Measurements from ENCODE around the gene TEX48.

Gene TEX48

DNA sequence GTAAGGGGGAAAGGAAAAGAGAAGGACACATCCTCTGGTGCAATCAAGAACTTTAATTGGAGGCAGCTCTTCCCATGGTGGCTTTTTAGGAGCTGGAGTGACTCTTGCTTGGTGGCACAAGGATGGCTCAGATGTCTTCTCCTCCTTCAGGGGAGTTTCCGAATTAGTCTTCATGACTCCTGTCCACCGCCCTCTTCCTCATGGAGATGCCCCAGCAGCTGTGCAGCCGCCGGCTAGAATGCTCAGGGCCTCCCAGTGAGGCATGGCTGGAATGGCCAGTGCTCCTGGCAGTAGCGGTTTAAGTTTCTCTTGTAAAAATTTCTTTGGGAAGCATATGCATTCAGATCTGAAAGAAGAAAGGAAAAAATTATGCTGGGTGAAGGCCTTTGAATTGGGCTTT is 15.6 kb downstream of the TEX48 start:
- no peak for DNase-seq

DNA sequence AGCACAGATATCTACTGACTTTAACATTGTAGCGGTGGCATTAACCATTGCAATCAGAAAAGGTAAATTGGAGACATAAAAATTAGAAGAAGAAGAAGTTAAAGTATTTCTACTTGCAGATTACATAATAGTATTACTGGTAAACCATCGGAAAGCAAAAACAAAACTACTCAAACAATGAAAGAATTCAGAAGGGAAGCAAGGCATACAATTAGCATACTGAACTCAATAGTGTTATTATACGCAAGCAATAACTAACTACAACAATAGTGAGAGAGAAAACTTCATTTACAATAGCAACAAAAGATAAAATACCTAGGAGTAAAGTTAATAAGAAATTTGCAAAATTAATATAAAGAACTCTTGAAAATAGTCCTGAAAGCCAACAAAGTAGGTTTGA is 17.8 kb downstream of the TEX48 start:
- no peak for DNase-seq

DNA sequence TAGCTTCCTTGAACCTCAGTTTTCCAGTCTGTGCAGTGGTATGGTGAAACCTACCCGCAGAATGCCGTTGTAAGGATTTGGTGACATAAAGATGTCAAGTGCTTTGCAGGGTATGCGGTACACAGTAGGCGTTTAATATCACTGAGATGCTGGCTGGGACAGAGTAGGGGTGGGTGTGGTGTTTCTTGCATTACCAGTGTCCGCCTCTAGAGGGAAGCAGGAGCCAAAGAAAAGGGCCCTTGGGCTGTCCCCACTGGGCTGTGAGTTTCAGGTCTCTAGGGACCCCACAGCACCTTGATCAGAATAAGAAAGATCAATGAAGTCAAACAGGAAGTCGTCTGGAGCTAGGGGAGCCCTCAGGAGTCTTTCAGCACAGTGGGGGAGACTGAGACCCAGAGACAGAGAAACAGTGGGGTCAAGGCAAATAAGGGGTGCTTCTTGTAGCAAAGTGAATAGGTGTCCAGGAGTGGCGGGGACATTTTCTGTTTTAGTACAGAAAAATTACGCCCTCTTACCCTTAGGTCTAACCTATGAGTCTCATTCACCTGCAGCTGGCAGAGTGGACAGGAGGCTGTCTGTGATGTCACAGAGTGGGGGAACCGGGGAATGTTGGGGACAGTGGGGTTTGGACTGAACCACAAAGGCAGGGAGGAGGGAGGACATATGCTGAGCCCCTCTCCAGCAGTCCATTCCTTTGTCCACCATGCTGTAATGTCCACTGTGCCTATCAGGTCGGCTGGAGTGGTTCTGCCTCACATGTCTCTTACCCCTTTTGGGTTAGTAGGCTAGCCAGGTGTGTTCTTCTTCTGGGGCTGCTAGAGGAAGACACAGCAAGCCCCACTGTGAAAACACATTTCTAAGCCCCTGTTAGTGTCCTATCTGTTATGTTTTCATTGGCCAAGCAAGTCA is 19.7 kb downstream of the TEX48 start:
- no peak for DNase-seq

DNA sequence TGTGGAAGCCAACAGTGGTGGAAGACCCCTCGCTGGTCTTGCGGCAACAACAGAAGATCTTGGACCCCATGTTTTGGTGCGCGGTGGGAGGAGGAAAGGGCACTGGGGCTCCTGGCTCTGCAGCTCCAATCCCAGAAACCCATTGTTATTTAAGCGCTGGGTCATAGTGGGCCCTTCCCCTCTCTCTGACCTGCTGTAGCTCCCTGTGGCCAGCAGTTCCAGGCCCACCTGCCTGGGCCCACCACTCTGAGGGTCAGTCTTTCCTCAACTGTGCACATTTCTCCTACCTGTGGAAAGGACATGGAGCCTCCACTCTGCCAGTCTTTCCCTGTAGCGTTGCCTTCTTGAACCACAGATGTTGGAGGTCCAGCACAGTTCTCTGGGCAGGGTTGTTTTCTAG is 24.3 kb downstream of the TEX48 start, which contains the start of gene TEX53:
TSS of gene TEX53 (minus strand) at position 101 of the 400 bp plus-strand sequence. CDS start at position 70, 31 bp downstream.
- DNase-seq: no peak

DNA sequence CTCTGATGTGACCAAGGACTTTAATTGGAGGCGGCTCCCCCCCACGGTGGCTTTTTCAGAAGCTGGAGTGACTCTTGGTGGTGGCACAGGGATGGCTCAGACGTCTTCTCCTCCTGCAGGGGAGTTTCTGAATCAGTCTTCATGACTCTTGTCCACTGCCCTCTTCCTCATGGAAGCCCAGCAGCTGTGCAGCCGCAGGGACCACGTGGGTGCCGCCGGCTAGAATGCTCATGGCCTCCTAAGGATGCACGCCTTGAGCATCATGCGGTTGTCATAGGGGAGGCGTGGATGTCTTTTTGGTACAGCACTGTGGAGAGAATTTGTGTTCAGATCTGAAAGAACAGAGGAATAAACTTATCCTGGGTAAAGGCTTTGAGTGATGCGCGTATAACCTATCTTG is 25.7 kb downstream of the TEX48 start:
- DNase-seq: no peak

DNA sequence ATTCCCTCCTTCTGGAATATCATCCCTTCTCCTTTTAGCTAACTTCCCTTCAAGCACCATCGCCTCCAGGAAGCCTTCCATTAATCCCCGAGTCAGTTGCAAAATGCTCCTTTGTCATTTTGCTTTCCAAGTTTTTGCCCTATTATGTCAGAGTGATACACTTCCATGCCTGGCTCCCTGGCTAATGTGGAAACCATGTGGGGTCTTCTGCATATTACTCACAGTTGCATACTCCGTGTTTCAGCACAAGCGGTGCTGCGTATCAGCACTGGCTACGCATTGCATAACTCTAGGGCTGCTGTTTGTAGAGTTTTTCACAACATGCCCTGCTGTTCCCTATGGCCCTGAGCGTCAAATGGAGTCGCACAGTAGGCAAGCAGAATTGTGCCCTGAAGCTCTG is 26.3 kb downstream of the TEX48 start:
- no peak for DNase-seq

DNA sequence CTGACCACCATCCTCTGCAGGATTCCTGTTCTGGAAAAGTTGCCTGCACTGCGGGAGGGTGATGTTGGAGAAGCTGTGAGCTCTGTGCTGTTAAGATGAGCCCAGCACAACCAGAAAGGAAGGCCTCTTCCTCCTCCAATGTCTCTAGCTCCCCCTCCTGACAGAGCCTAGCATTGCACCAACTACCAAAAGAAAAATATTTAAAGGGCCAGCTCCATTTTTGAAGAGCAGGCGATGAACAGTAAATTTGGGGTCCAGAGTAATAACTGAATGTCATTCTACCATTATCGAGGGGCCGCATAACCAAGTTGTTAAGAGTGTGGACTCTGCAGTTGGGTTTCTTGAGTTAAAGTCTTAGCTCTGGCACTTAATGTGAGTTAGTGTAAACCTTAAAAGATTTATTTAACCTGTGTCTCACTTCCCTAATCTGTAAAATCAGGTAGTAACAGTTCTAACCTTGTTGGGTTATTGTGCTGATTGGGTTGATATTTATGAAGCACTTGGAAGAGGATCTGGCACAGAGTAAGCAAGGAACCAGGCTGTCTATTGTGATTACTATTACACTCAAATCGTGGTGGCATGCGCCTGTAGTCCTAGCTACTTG is 28.3 kb downstream of the TEX48 start:
- DNase-seq: peak; percentile 17

DNA sequence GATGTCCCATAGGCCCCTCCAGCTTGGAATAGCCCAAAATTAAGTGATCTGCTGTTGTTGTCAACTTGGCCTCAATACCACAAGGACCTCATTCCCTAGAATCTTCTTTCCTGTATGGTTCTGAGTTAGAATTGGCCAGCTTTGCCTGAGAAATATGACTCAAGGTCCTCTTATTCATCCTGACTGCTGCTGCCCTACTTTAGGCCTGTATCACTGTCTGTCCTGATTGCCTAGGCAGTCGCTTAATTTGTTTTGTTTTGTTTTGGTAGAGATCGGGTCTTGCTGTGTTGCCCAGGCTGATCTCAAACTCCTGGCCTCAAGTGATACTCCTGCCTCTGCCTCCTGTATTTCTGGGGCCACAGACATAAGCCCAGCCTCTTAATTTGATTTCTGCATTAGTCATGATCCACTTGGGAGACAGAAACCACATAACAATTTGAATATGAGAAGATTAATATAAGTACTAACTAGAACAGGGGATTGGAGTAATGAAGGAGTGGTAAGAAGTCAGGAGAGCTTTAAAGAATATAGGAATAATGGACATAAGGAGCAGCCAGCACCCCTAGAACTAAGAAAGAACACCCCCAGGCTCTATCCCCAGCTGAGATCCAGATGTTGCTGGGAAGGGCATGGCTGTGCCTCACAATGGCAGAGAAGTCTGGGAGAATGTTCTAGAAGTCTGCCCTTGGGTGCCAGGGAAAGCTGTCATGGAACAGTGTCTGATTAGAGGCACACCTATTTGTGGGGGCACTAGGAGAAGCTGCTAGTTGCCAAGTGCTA is 29.0 kb downstream of the TEX48 start:
- DNase-seq: peak; percentile 7

DNA sequence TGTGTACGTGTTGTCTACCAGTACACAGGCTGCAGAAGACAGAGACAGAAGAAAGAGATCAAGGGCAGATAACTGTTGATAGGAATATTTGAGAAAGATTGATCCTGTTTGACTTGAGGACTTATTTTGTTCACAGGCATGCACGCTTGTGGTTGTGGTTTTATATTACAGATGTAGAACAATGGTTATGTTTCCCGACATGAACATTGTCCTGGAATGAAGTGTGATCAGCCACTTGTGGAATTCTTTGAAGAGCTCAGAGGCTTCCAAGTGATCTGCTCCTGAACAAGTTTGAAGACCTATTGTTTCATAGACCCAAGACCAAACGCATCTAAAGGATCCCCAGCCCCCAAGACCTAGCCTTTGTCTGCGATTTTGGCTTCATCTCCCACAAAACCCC is 38.1 kb downstream of the TEX48 start:
- no peak for DNase-seq

DNA sequence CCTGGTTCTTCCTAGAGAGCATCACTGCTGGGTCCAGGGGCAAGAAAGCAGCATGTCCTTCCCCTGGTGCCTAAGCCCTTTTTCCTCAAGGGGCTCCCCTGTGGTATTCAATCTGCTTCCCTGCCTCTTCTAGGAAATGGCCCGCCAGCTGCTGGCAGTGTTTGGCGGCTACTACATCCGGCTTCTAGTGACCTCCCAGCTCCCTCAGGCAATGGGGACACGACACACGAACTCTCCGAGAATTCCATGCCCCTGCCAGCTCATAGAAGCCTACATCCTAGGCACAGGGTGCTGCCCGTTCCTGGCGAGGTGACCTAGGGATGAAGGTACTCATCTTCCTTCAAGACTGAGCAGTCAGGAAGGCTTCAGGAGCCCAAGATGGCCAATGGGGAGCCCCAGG is 39.0 kb downstream of the TEX48 start:
- DNase-seq: no peak

DNA sequence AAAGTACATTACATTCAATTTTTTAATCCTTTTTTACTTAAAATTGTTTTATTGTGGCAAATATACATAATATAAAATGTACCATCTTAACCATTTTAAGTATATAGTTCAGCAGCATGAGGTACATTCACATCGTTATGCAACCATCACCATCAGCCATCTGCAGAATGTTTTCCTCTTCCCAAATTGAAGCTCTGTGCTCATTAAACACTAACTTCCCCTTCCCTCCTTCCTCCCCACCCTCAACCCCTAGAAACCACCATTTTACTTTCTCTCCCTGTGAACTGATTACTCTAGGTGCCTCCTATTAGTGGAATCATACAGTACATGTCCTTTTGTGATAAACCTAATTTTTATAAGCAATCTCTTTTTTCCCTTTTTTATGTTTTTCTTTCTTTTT is 40.0 kb downstream of the TEX48 start:
- no peak for DNase-seq

DNA sequence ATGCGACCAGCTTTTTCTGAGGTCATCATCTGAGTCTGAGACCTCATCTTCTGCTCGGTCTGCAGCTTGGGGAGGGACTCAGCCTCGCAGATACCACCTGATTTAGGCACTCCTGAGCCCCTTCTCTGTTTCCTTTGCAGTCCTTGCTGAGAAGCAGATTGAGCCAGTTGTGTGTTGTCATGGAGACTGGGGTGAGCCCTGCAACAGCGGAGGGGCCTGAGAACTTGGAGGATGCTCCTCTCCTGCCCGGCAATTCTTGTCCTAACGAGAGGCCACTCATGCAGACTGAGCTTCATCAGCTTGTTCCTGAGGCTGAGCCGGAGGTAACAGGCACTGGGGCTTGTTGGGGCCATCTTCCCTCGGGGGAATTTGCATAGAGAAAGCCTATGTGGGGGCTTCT is 43.6 kb downstream of the TEX48 start:
- DNase-seq: no peak

DNA sequence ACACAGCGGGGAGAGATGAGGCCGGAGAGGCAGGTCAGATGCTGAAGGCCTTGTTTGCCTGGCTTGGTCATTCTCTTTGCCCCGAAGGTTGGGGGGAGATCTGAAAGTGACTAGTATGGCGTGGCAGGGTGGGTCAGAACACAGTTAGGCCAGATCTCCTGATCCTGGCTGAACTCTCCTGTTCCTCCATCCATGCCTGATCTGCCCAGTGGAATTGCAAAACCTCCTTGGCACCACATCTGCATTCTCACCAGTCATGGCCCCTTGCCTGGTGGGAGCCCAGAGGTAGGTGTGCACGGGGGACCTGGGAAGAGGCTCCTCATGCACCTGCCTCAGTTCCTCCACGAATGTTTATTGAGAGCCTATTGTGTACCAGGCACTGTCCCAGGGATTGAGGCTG is 47.6 kb downstream of the TEX48 start:
- no peak for DNase-seq

DNA sequence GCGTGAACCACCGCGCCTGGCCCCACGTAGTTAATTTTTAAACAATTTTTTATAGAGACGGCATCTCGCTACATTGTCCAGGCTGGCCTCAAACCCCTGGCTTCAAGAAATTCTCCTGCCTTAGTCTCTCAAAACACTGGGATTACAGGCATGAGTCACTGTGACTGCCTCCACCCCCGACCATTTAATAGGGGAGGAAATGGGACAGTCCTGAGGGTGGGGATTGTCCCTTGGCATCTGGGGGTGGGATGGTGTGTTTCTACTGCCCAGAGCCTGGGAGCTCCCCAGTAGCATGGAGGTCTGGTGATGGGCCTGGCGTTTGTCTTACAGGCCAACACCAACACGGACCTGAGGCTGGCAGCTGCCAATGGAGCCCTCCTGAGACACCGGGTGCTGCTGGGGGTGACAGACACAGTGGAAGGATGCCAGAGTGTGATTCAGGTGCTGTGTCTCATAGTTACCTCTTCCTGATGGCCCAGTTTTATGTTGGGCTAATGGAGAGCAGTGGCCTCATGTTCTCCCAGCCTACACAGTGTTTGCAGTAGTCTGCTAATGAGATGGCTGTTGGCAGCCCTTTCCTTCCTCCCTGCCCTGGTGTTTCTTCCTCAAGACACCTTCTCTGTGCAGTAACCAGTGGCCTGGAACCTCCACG is 48.4 kb downstream of the TEX48 start:
- DNase-seq: no peak

DNA sequence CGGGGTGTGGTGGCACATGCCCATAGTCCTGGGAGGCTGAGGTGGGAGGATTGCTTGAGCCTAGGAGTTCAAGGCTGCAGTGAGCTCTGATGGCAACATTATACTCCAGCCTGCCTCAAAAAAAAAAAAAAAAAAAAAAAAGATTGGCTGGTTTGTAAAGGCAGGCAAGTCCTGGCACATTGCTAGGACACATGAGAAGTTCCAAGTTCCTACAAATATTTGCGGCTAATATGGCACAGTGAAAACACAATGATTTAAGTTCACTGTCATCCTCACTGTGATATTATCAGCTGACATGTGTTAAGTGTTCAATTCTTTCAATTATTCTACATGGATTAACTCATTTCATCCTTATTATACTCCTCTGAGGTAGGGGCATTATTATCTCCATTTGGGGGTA is 50.8 kb downstream of the TEX48 start:
- no peak for DNase-seq

DNA sequence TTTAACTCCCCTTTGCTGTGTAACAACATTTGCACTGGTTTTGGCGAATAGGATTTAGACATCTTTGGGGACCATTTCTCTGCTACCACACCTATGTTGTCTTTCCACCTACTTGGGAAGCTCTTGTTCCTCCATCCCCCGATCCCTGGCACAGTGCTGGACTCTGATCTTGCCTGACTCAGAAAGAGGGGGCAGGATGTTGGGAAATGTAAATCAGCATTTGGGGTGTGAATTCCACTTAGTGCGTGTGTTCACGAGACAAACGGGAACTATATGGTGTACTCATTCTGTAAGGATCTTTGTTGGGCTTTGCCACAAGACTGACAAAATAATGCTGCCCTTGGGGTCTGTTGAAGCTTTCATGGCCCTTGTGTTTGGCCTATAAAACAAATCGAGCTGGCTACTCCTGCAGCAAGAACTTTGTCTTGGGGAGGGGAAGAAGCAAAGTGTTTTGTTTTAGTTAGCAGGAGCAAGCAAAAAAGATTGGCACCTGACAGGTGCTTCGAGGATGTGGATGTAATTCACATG is 52.4 kb downstream of the TEX48 start:
- DNase-seq: no peak

DNA sequence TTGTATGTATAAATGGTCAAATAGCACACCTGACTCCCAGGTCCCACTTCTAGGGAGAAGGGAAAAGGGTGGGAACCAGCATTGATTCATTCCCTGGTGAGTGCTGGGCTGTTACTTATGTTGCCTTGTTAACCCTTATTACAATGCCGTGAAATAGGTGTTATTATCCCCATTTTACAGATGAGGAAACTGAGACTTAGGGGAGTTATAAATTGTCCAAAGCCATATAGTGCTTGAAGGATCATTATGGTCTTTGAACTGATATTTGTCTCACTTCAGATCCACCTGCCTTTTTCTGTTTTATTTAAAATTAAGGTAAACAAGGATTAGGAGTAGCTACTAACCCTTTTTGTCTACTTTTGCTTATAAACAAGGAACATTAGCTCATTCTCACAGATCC is 54.4 kb downstream of the TEX48 start:
- DNase-seq: no peak

DNA sequence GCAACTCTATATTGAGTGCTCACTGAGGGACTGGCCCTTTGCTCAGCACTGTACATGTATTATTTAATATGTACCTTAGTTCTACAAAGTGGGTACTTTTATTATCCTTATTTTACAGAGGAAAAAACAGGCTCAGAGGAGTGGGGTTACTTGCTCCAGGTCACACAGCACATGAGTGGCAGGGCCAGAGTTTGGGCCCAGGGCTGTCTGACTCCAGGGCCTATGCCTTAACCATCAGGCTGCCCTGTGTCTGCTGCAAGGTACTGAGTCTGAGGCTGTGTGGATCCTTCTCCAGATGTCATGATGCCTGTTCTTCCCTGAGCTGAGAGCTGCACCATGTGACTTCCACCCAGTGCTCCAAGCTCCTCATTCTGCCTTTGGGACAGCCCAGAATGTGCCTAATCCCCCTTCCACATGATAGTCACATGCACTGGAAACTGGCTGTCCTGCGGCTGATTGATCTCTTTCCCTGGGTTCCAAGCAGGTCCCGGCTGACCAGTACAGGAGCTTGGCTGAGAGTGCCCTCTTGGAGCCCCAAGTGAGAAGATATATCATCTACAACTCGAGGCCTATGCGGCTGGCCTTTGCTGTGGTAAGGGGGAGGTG is 55.5 kb downstream of the TEX48 start:
- DNase-seq: no peak

DNA sequence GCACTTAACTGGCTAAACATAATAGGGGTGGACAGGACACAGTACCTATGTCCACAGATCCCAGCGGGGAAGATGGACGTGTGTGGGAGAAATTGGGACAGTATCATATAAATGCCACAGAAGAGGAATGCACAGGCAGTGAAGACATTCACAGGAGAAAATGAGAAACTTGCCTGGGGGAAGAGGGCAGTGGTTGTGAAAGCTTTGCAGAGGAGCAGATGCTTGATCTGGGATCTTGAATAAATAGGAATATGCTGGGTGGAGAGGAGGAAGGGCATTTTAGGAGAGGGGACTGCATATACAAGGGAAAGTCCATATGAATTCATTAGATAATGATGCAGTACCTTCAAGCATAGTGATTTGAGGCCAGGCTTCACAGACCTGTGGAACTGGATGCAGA is 57.3 kb downstream of the TEX48 start:
- no peak for DNase-seq

DNA sequence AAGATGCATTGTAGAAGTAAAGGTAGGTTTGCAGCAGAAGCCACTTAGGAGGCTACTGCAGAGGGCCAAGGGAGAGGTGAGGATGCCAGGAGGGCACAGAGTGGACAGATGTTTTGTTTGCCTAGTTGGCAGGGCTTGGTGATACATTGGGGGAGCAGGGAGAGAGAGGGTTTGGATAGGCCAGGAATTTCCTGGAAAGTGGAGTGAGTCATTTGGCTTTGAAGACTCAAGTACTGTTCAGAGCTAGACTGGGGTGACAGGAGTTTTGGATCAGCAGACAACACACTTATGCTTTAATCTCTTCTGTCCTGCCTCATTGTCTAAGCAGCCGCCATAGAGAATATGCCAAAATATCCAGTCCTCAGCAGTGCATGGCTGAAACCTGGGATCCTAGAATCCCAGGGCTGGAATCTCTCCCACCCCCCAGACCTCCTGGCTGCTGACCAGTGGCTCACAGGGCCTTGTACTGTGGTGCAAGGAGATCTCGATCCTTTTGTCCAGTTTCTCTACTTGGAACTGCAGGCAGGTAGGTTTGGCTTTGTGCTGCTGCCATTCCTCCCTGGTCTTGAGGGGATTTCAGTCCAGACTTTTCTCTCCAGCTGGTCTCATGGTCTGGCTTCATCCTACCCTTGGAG is 59.9 kb downstream of the TEX48 start:
- DNase-seq: peak; percentile 65

DNA sequence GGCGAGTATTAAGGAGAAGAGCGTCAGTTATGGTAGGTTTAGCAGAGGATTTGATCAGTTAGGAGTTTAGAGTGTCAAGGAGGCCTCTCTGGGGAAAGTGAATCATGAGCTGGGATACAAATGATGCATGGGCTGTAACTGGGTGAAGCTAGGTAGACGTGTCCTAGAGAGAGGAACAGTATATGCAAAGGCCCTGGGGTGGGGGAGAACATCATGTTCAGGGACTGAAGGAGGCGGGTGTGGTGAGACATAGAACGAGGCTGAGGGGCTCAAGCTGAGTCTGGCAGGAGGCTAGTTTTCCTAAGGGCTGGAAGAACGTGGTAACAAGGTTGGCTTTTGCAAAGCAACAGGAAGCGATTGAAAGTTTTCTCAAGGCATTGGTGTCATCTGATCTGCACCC is 60.4 kb downstream of the TEX48 start:
- DNase-seq: no peak

DNA sequence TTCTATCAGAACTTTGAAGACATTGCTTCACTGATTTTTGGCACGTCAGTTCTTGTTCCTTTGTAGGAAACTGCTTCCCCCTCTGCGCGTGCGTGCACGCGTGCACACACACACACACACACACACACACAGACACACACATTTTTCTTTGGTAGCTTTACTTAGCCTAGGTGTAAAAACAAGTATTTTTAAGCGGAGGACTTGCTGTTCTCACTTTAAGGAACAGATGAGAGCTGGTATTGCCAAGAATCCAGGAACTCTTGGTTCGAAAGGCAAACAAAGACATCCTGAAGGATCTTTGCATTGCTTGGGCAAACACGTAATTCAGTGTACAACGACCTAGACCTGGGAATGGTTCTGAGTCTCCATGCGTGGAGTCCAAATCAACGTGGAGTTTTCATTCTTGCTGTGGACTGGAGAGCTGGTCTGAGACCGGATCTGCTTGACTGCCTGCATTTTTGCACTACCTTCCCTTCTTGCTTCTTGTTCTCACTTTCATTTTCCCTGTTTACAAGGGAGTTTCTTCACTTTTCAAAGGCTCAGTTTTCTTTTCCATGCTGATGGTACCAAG is 62.7 kb downstream of the TEX48 start:
- no peak for DNase-seq

All from NCI-H226 (cell line).